ENCODE results near the gene FAAP20. TPM values are rescaled to one million over a fixed set of nuclear protein-coding genes. Genes with fewer than 3 reads are reported as not detected.

Gene FAAP20
- total RNA-seq, 4 donors from 2014 or later, result 29.8 to 48.0 (median 45.6) TPM

GRCh38 chr1:2213576-2214505 is 19.3 kb upstream of the FAAP20 start:
- DNase-seq (ENCODE audit: low spot score in 2 of 2), result peak in 1 of 2 donors; percentile 96
- intact Hi-C loops (cut with DNase I; ENCODE audit: low total_unique reads), result no loop called here
- no peak overlapping the region for H3K4me3 ChIP-seq (ENCODE audit: low read depth, poor library complexity, severe bottlenecking)
- 17 to 21% methylated on average over 21 to 24 of the region's 32 CpGs for WGBS, 2 donors
- TF ChIP-seq CTCF (IDR thresholded peaks at IDR 0.05), result no peak
- TF ChIP-seq POLR2A (IDR thresholded peaks at IDR 0.05), result no peak

DNA sequence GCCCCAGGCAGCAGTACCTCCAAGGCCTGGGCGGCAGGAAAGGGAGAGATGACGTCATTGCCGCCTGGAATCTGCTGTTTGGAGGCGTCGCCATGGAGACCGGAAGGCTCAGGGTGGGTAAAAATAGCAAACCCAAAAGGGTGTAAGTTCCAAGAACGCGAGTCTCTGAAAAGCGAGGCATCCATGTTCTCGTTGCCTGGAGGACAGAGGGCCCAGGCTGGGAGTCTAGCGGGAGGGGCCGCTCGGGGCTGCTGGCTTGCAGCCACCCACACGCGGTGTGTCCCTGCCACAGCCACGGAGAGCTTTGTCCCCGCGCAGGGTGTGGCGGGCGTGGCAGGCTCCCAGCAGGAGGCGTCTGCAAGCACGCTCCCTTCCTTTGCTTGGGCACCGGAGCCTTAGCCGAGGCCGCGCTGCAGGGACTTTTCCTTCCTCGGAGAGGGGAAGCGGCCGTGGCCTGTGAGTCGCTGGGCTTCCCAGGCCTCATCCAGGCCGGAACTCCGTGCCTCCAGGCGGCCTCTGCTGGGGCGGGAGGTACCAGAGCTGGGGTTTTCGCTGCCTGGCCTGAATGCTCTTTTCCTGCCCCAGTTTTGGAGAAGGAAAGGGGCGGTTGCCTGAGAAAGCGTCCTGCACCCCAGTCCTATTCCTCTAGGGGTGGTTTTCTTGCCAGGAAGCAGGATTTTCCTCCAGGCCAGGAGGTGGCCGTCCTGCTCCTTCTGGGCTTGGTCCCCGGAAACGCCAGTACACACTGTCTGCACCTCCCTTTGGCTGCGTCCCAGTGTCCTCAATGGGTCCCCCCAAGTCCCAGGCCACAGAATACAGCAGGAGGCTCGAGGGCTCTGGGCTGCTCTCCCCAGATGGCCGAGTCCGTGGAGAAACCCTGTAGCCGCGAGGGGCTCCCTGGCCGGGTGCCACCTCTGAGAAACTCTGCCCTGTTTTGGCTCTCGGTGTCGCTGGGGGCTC is 18.2 kb upstream of the FAAP20 start:
- intact Hi-C loops (cut with DNase I; ENCODE audit: low total_unique reads), result no loop called here
- 2 to 3% methylated on average over 43 to 49 of the region's 49 CpGs for WGBS, 2 donors
- H3K4me3 ChIP-seq (ENCODE audit: low read depth, poor library complexity, severe bottlenecking), result no peak overlapping the region
- DNase-seq (ENCODE audit: low spot score in 2 of 2), result peak; percentile 83 to 97
- TF ChIP-seq CTCF (IDR thresholded peaks at IDR 0.05) (no peak), POLR2A (IDR thresholded peaks at IDR 0.05) (no peak)

- 13 to 25% methylated on average over 10 of the region's 10 CpGs for WGBS, 2 donors
- intact Hi-C loops (cut with DNase I; ENCODE audit: low total_unique reads), result no loop called here
- H3K4me3 ChIP-seq (ENCODE audit: low read depth, poor library complexity, severe bottlenecking), result no peak overlapping the region
- no peak for TF ChIP-seq POLR2A (IDR thresholded peaks at IDR 0.05)
- TF ChIP-seq CTCF (IDR thresholded peaks at IDR 0.05), result no peak
- DNase-seq (ENCODE audit: low spot score in 2 of 2), result no peak
Measured at GRCh38 chr1:2212274-2212531, 17.6 kb upstream of the FAAP20 start.

DNA sequence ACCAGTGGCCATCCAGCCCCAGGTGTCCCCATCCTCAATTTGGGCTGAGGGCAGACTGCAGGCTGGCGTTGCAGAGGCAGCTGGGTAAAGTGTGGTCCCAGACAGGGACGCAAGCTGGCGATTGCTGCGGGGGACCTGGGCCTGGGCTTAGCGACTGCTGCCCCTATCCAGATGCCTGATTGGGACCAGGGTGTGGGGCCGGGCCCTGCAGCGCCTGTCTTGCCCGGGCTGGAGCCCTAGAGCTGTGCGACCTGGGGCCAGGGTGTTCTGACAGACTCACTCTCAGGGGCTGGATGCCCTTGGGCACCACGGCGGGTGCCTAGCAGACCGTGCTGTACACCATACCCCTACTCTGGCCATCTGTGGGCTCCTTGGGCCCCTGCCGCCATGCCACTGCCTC is 16.2 kb upstream of the FAAP20 start:
- no peak for DNase-seq (ENCODE audit: low spot score in 2 of 2)
- WGBS, 2 donors, result 31 to 65% methylated on average over 8 to 13 of the region's 13 CpGs
- intact Hi-C loops (cut with DNase I; ENCODE audit: low total_unique reads), result no loop called here
- TF ChIP-seq CTCF (IDR thresholded peaks at IDR 0.05) (no peak), POLR2A (IDR thresholded peaks at IDR 0.05) (no peak)
- no peak overlapping the region for H3K4me3 ChIP-seq (ENCODE audit: low read depth, poor library complexity, severe bottlenecking)

GRCh38 chr1:2210084-2210653 is 15.6 kb upstream of the FAAP20 start:
- TF ChIP-seq CTCF (IDR thresholded peaks at IDR 0.05) (no peak), POLR2A (IDR thresholded peaks at IDR 0.05) (no peak)
- DNase-seq (ENCODE audit: low spot score in 2 of 2), result no peak
- intact Hi-C loops (cut with DNase I; ENCODE audit: low total_unique reads), result no loop called here
- 54 to 73% methylated on average over 17 to 19 of the region's 19 CpGs for WGBS, 2 donors
- H3K4me3 ChIP-seq (ENCODE audit: low read depth, poor library complexity, severe bottlenecking), result no peak overlapping the region

Measured in lower leg skin (tissue), 4 donors.